PC-9 (cell line): ENCODE results near the gene CCDC134.

Experiments
- EZH2 ChIP-seq: fragments of 200-600 bp; sonication (generic); IDR thresholded peaks from 2 replicates; pipeline ENCODE4 v1.8.0; 2017; ENCODE audit warnings: antibody characterized with exemption, low read depth
- TF ChIP-seq, protein P1 (sequence below): fragments of 200-600 bp; sonication (generic); conservative IDR thresholded peaks from 2 replicates; pipeline ENCODE4 v1.6.1; 2017; ENCODE audit warnings: mixed run types, antibody characterized with exemption, mild to moderate bottlenecking, moderate library complexity

DNA sequence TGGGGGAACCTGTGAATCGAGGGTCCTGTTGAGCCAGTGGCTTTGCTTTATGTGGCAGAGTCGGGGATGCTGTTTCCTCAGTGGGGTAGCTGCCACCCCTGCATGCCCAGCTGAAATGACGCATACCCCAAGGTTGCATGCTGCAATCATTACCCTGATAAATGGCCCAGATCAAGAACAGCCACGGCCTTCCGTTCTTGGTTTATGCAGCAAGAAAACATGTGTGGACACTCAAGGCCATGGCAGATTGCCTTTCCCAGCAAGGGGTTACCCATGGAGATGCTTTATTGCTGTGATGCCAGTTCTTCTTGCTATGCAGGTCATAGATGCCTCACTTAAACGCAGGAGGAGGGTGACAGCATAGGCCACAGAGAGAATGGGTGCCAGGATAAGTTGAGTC is 18.1 kb downstream of the CCDC134 start:
- TF ChIP-seq, protein P1, sequence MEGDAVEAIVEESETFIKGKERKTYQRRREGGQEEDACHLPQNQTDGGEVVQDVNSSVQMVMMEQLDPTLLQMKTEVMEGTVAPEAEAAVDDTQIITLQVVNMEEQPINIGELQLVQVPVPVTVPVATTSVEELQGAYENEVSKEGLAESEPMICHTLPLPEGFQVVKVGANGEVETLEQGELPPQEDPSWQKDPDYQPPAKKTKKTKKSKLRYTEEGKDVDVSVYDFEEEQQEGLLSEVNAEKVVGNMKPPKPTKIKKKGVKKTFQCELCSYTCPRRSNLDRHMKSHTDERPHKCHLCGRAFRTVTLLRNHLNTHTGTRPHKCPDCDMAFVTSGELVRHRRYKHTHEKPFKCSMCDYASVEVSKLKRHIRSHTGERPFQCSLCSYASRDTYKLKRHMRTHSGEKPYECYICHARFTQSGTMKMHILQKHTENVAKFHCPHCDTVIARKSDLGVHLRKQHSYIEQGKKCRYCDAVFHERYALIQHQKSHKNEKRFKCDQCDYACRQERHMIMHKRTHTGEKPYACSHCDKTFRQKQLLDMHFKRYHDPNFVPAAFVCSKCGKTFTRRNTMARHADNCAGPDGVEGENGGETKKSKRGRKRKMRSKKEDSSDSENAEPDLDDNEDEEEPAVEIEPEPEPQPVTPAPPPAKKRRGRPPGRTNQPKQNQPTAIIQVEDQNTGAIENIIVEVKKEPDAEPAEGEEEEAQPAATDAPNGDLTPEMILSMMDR, result no peak
- TF ChIP-seq EZH2, result no peak
